Measurements from ENCODE around the gene C5AR1. TPM values are rescaled to one million over a fixed set of nuclear protein-coding genes. Genes with fewer than 3 reads are reported as not detected.

The C5AR1 gene
- total and polyA plus RNA-seq, 4 donors, result 1.8 to 5.3 (median 3.2) TPM

GRCh38 chr19:47269596-47269995 lies 40.1 kb upstream of the C5AR1 start (continued):
- no peak for TF ChIP-seq REST (IDR thresholded peaks at IDR 0.05)

GRCh38 chr19:47270408-47270807 lies 39.3 kb upstream of the C5AR1 start:
- Histone ChIP-seq H3K4me3 (ENCODE audit: low read depth in 1 of 3, low read length in 3 of 3) (no peak overlapping the region), H3K4me1 (ENCODE audit: control insufficient read depth in 4 of 4, insufficient read depth in 4 of 4, low read length in 3 of 4) (peaks cover 0 to 22% (median 13%) of the 10 kb centered on the region in 4 donors), H3K9ac (ENCODE audit: low read depth in 1 of 2, low read length in 2 of 2) (no peak overlapping the region), H3K27me3 (ENCODE audit: control insufficient read depth in 4 of 4, insufficient read depth in 4 of 4, low read length in 3 of 4) (no peaks in the 10 kb centered on the region), H3K9me3 (ENCODE audit: control insufficient read depth in 4 of 4, low read length in 3 of 4) (no peaks in the 10 kb centered on the region), H3K27ac (ENCODE audit: low read depth in 1 of 2, low read length in 2 of 2) (no peak overlapping the region), H3K36me3 (ENCODE audit: control insufficient read depth in 4 of 4, insufficient read depth in 3 of 4, low read depth in 1 of 4, low read length in 3 of 4) (peaks cover 11 to 36% (median 18%) of the 10 kb centered on the region in 4 donors)
- WGBS, result 96% methylated on average over 10 of the region's 10 CpGs
- TF ChIP-seq ZBTB33 (IDR thresholded peaks at IDR 0.05) (no peak), ATF3 (IDR thresholded peaks at IDR 0.05) (no peak), REST (IDR thresholded peaks at IDR 0.05) (no peak), TAF1 (conservative IDR thresholded peaks at IDR 0.05) (no peak), SP1 (IDR thresholded peaks at IDR 0.05) (no peak), HNF4G (IDR thresholded peaks at IDR 0.05) (no peak), HNF4A (conservative IDR thresholded peaks at IDR 0.05) (no peak), NR2F2 (IDR thresholded peaks at IDR 0.05) (no peak), JUND (IDR thresholded peaks at IDR 0.05) (no peak), CTCF (IDR thresholded peaks at IDR 0.05; ENCODE audit: low read depth, low read length, missing input control) (no peak), EGR1 (IDR thresholded peaks at IDR 0.05; ENCODE audit: low read depth in 2 of 2) (no peak)
- DNase-seq (ENCODE audit: low spot score), result no peak

Data from liver (tissue), 9 donors.